PC-3 (cell line): ENCODE measurements around the gene MPV17L. TPM values are rescaled to one million over a fixed set of nuclear protein-coding genes. Genes with fewer than 3 reads are reported as not detected.
"Not testable (repeated sequence)": the region's sequence is repeated elsewhere in the genome, so short reads cannot be mapped to it uniquely, and the experiment has no call there.

Source experiments
- ATAC-seq: fragments of 200-7000 bp; cut with Tn5 transposase; 2 replicates; pipeline ENCODE4 v1.9.1; 2020; ENCODE audit warnings: mild to moderate bottlenecking, moderate library complexity
- BruUV-seq: library from RNA; stranded (reverse); fragments of 400-500 nt; replicated peaks from 2 replicates; lab custom pipeline; 2021; lab: Mats Ljungman, UMichigan
- CTCF ChIA-PET: fragments of 300-600 bp; sonication (Branson Sonifier 250); formaldehyde crosslinking; loops from one replicate; lab custom pipeline; 2022; ENCODE audit warnings: antibody characterized with exemption; lab: Charles Lee
- POLR2A ChIA-PET: fragments of 300-600 bp; sonication (Branson Sonifier 250); formaldehyde crosslinking; loops from one replicate; lab custom pipeline; 2022; ENCODE audit warnings: antibody characterized with exemption; ENCODE audit not compliant: unreplicated experiment; lab: Charles Lee
- DNase-seq: peaks from one replicate; pipeline ENCODE4 v3.0.0-alpha.2; 2015
- H2AFZ ChIP-seq: fragments of 300-600 bp; sonication (generic); 2 replicates; pipeline ENCODE4 v1.6.0; 2016; ENCODE audit warnings: antibody characterized with exemption, low read length
- H3F3A ChIP-seq: fragments of 300-600 bp; sonication (generic); one replicate; pipeline ENCODE4 v1.6.0; 2017; ENCODE audit warnings: antibody characterized with exemption, low read length, control low read depth, mild to moderate bottlenecking; ENCODE audit not compliant: unreplicated experiment
- H3K27ac ChIP-seq: fragments of 300-600 bp; sonication (generic); 2 replicates; pipeline ENCODE4 v1.5.1; 2016; ENCODE audit warnings: mild to moderate bottlenecking, low read length
- H3K27me3 ChIP-seq: fragments of 300-600 bp; sonication (generic); 2 replicates; pipeline ENCODE4 v1.6.1; 2016; ENCODE audit warnings: low read length, mixed read lengths
- H3K36me3 ChIP-seq: fragments of 300-600 bp; sonication (generic); 2 replicates; pipeline ENCODE4 v1.6.1; 2016; ENCODE audit warnings: low read depth, mixed run types, low read length, mixed read lengths
- H3K4me1 ChIP-seq: fragments of 300-600 bp; sonication (generic); 2 replicates; pipeline ENCODE4 v1.5.1; 2016; ENCODE audit warnings: low read length; ENCODE audit not compliant: insufficient read depth
- H3K4me2 ChIP-seq: fragments of 300-600 bp; sonication (generic); 2 replicates; pipeline ENCODE4 v1.6.0; 2016; ENCODE audit warnings: low read length
- H3K4me3 ChIP-seq: fragments of 300-600 bp; sonication (generic); 2 replicates; pipeline ENCODE4 v1.5.1; 2016; ENCODE audit warnings: mild to moderate bottlenecking, low read length, mixed read lengths
- H3K79me2 ChIP-seq: fragments of 300-600 bp; sonication (generic); 2 replicates; pipeline ENCODE4 v1.6.1; 2017; ENCODE audit warnings: low read length, mixed read lengths
- H3K9ac ChIP-seq: fragments of 300-600 bp; sonication (generic); 2 replicates; pipeline ENCODE4 v1.6.0; 2016; ENCODE audit warnings: mild to moderate bottlenecking, low read length
- H3K9me2 ChIP-seq: fragments of 300-600 bp; sonication (generic); replicated peaks from 2 replicates; pipeline ENCODE4 v1.6.1; 2016; ENCODE audit warnings: mixed run types, low read length, mixed read lengths
- H3K9me3 ChIP-seq: fragments of 300-600 bp; sonication (generic); 2 replicates; pipeline ENCODE4 v1.6.1; 2016; ENCODE audit warnings: low read length, mixed read lengths
- H4K20me1 ChIP-seq: fragments of 300-600 bp; sonication (generic); 2 replicates; pipeline ENCODE4 v1.6.1; 2016; ENCODE audit warnings: low read length, mixed read lengths
- CTCF ChIP-seq: fragments of 300-600 bp; sonication (generic); conservative IDR thresholded peaks from 2 replicates; pipeline ENCODE4 v1.5.1; 2017; ENCODE audit warnings: antibody characterized with exemption, low read depth, mild to moderate bottlenecking, low read length
- EZH2 ChIP-seq: fragments of 300-600 bp; sonication (generic); IDR thresholded peaks from one replicate; pipeline ENCODE4 v1.6.1; 2017; ENCODE audit warnings: antibody characterized with exemption, mild to moderate bottlenecking, low read length; ENCODE audit not compliant: unreplicated experiment
- EZH2phosphoT487 ChIP-seq: fragments of 300-600 bp; sonication (generic); IDR thresholded peaks from 2 replicates; pipeline ENCODE4 v1.6.1; 2018; ENCODE audit warnings: mild to moderate bottlenecking, antibody characterized with exemption, low read length, borderline replicate concordance
- intact Hi-C: fragments of 100-400 bp; cut with micrococcal nuclease; formaldehyde crosslinking; loops from 2 replicates; pipeline ENCODE4 v1.9.0; 2023
- total RNA-seq: library from RNA; depleted of rRNA; stranded (reverse); fragments of >200 nt; gene quantifications from 2 replicates; pipeline ENCODE4 v1.2.3, GENCODE V29; 2014

MPV17L gene
- total RNA-seq, 1 experiment from 2014 or later: 6.0 TPM

- no peak for ATAC-seq
- no peak for TF ChIP-seq EZH2phosphoT487
- TF ChIP-seq CTCF: no peak
- no peak for TF ChIP-seq EZH2
- Histone ChIP-seq H3K9me2 (no peaks in the 10 kb centered on the region), H3K9me3 (no peaks in the 10 kb centered on the region), H3F3A (no peaks in the 10 kb centered on the region), H2AFZ (no peak overlapping the region), H3K27ac (no peak overlapping the region), H4K20me1 (no peaks in the 10 kb centered on the region), H3K79me2 (no peaks in the 10 kb centered on the region), H3K4me3 (no peak overlapping the region), H3K4me1 (no peaks in the 10 kb centered on the region), H3K36me3 (no peaks in the 10 kb centered on the region), H3K9ac (no peak overlapping the region), H3K27me3 (no peaks in the 10 kb centered on the region), H3K4me2 (no peak overlapping the region)
- BruUV-seq: no TSS peak
- POLR2A ChIA-PET: no interaction called here
- intact Hi-C loops: no loop called here
- no peak for DNase-seq
- CTCF ChIA-PET: no interaction called here
Measured at GRCh38 chr16:15401972-15402371, 6.4 kb downstream of the MPV17L start.

GRCh38 chr16:15403392-15403995 is 7.9 kb downstream of the MPV17L start:
- H3K9ac ChIP-seq: no peak overlapping the region

GRCh38 chr16:15404091-15404490 is 8.5 kb downstream of the MPV17L start:
- H3K4me1 ChIP-seq, H3K27ac ChIP-seq, H3F3A ChIP-seq, H3K4me2 ChIP-seq, DNase-seq, H3K9me2 ChIP-seq, ATAC-seq, H3K36me3 ChIP-seq, H3K27me3 ChIP-seq, H3K79me2 ChIP-seq, H4K20me1 ChIP-seq, H3K9me3 ChIP-seq, intact Hi-C loops, H3K4me3 ChIP-seq, H3K9ac ChIP-seq, POLR2A ChIA-PET, H2AFZ ChIP-seq, CTCF ChIA-PET, BruUV-seq: not testable (repeated sequence)

More at GRCh38 chr16:15403392-15403995, 7.9 kb downstream of the MPV17L start:
- Histone ChIP-seq H3K27ac (no peak overlapping the region), H3K36me3 (no peaks in the 10 kb centered on the region), H3K9me2 (no peaks in the 10 kb centered on the region), H3K4me3 (no peak overlapping the region), H3K4me1 (no peaks in the 10 kb centered on the region), H3F3A (no peaks in the 10 kb centered on the region), H3K4me2 (no peak overlapping the region), H2AFZ (no peak overlapping the region), H3K79me2 (no peaks in the 10 kb centered on the region), H3K27me3 (no peaks in the 10 kb centered on the region), H3K9me3 (no peaks in the 10 kb centered on the region), H4K20me1 (no peaks in the 10 kb centered on the region)
- CTCF ChIA-PET: no interaction called here
- intact Hi-C loops: no loop called here
- ATAC-seq (no peak), DNase-seq (peak; percentile 5)
- POLR2A ChIA-PET: no interaction called here
- no peak for TF ChIP-seq EZH2phosphoT487
- no peak for TF ChIP-seq CTCF
- no peak for TF ChIP-seq EZH2
- no TSS peak for BruUV-seq
